H9 (cell line): Measurements from ENCODE around the gene DPP6. TPM values are rescaled to one million over a fixed set of nuclear protein-coding genes. Genes with fewer than 3 reads are reported as not detected.

Experiments
- DNase-seq: peaks from one replicate; pipeline ENCODE4 v3.0.0-alpha.2; 2017
- H2AFZ ChIP-seq: one replicate; pipeline ENCODE4 v1.6.1; 2013; ENCODE audit warnings: mild to moderate bottlenecking, low read length, control low read depth, moderate library complexity
- H2AK5ac ChIP-seq: 2 replicates; pipeline ENCODE4 v1.6.1; 2013; ENCODE audit warnings: low read length, control low read depth, mixed read lengths; ENCODE audit not compliant: insufficient read length
- H2BK120ac ChIP-seq: one replicate; pipeline ENCODE4 v1.6.1; 2013; ENCODE audit warnings: low read depth, mild to moderate bottlenecking, low read length, control low read depth, inconsistent platforms; ENCODE audit not compliant: poor library complexity, severe bottlenecking
- H2BK12ac ChIP-seq: 2 replicates; pipeline ENCODE4 v1.6.1; 2013; ENCODE audit warnings: low read length, control low read depth, mixed read lengths, low read depth; ENCODE audit not compliant: insufficient read length
- H2BK15ac ChIP-seq: 2 replicates; pipeline ENCODE4 v1.6.1; 2013; ENCODE audit warnings: low read depth, low read length, control low read depth
- H2BK20ac ChIP-seq: one replicate; pipeline ENCODE4 v1.6.1; 2013; ENCODE audit warnings: low read depth, mild to moderate bottlenecking, low read length, control low read depth, inconsistent platforms; ENCODE audit not compliant: poor library complexity, severe bottlenecking
- H2BK5ac ChIP-seq: 2 replicates; pipeline ENCODE4 v1.6.1; 2013; ENCODE audit warnings: low read length, control low read depth, mixed read lengths; ENCODE audit not compliant: insufficient read length
- H3K14ac ChIP-seq: 2 replicates; pipeline ENCODE4 v1.6.1; 2013; ENCODE audit warnings: low read length, control low read depth; ENCODE audit not compliant: insufficient read depth
- H3K18ac ChIP-seq: 2 replicates; pipeline ENCODE4 v1.6.1; 2013; ENCODE audit warnings: low read depth, mild to moderate bottlenecking, mixed read lengths, low read length, control low read depth; ENCODE audit not compliant: insufficient read length
- H3K23ac ChIP-seq: 2 replicates; pipeline ENCODE4 v1.6.1; 2013; ENCODE audit warnings: low read length, control low read depth, mixed read lengths, low read depth; ENCODE audit not compliant: insufficient read length
- H3K23me2 ChIP-seq: 2 replicates; pipeline ENCODE4 v1.6.1; 2013; ENCODE audit warnings: low read depth, mild to moderate bottlenecking, mixed read lengths, low read length, control low read depth; ENCODE audit not compliant: insufficient read length, poor library complexity, severe bottlenecking
- H3K27ac ChIP-seq: 2 replicates; pipeline ENCODE4 v1.5.1; 2013; ENCODE audit warnings: low read length, control low read depth, mixed read lengths, low read depth; ENCODE audit not compliant: insufficient read length
- H3K27me3 ChIP-seq: 2 replicates; pipeline ENCODE4 v1.6.1; 2013; ENCODE audit warnings: low read length, control low read depth, inconsistent platforms; ENCODE audit not compliant: insufficient read depth
- H3K4ac ChIP-seq: 2 replicates; pipeline ENCODE4 v1.6.1; 2013; ENCODE audit warnings: low read depth, mild to moderate bottlenecking, control low read depth, inconsistent platforms, low read length, moderate library complexity
- H3K4me1 ChIP-seq: 2 replicates; pipeline ENCODE4 v1.6.1; 2013; ENCODE audit warnings: low read length, control low read depth, inconsistent platforms; ENCODE audit not compliant: insufficient read depth
- H3K4me2 ChIP-seq: 2 replicates; pipeline ENCODE4 v1.6.1; 2013; ENCODE audit warnings: low read length, control low read depth, mixed read lengths; ENCODE audit not compliant: insufficient read length, insufficient read depth
- H3K56ac ChIP-seq: 2 replicates; pipeline ENCODE4 v1.6.1; 2013; ENCODE audit warnings: low read depth, mild to moderate bottlenecking, mixed read lengths, low read length, control low read depth; ENCODE audit not compliant: insufficient read length
- H3K79me1 ChIP-seq: 2 replicates; pipeline ENCODE4 v1.6.1; 2013; ENCODE audit warnings: low read depth, mild to moderate bottlenecking, moderate library complexity, low read length, control low read depth, inconsistent platforms; ENCODE audit not compliant: insufficient read depth, poor library complexity, severe bottlenecking
- H3K79me2 ChIP-seq: 2 replicates; pipeline ENCODE4 v1.6.1; 2013; ENCODE audit warnings: low read length, control low read depth, inconsistent platforms; ENCODE audit not compliant: insufficient read depth
- H3K9ac ChIP-seq: 2 replicates; pipeline ENCODE4 v1.6.1; 2013; ENCODE audit warnings: low read length, control low read depth, mixed read lengths; ENCODE audit not compliant: insufficient read length; ENCODE audit errors: extremely low read depth
- H3K9me3 ChIP-seq: one replicate; pipeline ENCODE4 v1.6.1; 2013; ENCODE audit warnings: low read depth, low read length, inconsistent platforms; ENCODE audit not compliant: control insufficient read depth
- H3T11ph ChIP-seq: one replicate; pipeline ENCODE4 v1.6.1; 2013; ENCODE audit warnings: mild to moderate bottlenecking, low read length, control low read depth, inconsistent platforms
- H4K20me1 ChIP-seq: one replicate; pipeline ENCODE4 v1.6.1; 2013; ENCODE audit not compliant: control insufficient read depth, insufficient read length, insufficient read depth
- H4K5ac ChIP-seq: 2 replicates; pipeline ENCODE4 v1.6.1; 2013; ENCODE audit warnings: low read depth, mild to moderate bottlenecking, mixed read lengths, low read length, control low read depth; ENCODE audit not compliant: insufficient read length
- H4K8ac ChIP-seq: replicated peaks from 2 replicates; pipeline ENCODE4 v1.6.1; 2013; ENCODE audit warnings: low read length, control low read depth, mixed read lengths, low read depth; ENCODE audit not compliant: insufficient read length
- H4K91ac ChIP-seq: 2 replicates; pipeline ENCODE4 v1.6.1; 2013; ENCODE audit warnings: low read depth, mild to moderate bottlenecking, moderate library complexity, mixed read lengths, low read length, control low read depth; ENCODE audit not compliant: insufficient read length
- H3K27ac Mint-ChIP-seq, 3 experiments: 2 replicates in 2 of 3; 3 replicates in 1 of 3; pipeline ENCODE4 v1.8.0; 2020 to 2021; ENCODE audit warnings: mixed read lengths in 3 of 3, mild to moderate bottlenecking in 1 of 3, moderate library complexity in 1 of 3
- H3K27me3 Mint-ChIP-seq: 2 replicates; pipeline ENCODE4 v1.8.0; 2021; ENCODE audit warnings: low read depth, mild to moderate bottlenecking, moderate library complexity, mixed read lengths
- H3K36me3 Mint-ChIP-seq, 3 experiments: 2 replicates in 2 of 3; 3 replicates in 1 of 3; pipeline ENCODE4 v1.8.0; 2020 to 2021; ENCODE audit warnings: low read depth in 3 of 3, mixed read lengths in 3 of 3; ENCODE audit not compliant: insufficient read depth in 1 of 3
- H3K4me1 Mint-ChIP-seq, 2 experiments: 2 replicates each; pipeline ENCODE4 v1.8.0; 2020; ENCODE audit warnings: mixed read lengths in 2 of 2
- H3K4me3 Mint-ChIP-seq, 2 experiments: 2 replicates in 1 of 2; 3 replicates in 1 of 2; pipeline ENCODE4 v1.8.0; 2020 to 2021; ENCODE audit warnings: mild to moderate bottlenecking in 2 of 2, mixed read lengths in 2 of 2, moderate library complexity in 1 of 2
- H3K9me3 Mint-ChIP-seq, 2 experiments: 2 replicates in 1 of 2; 3 replicates in 1 of 2; pipeline ENCODE4 v1.8.0; 2020; ENCODE audit warnings: mild to moderate bottlenecking in 2 of 2, mixed read lengths in 2 of 2, moderate library complexity in 1 of 2
- WGBS: extraction: QIAGEN DNeasy Blood & Tissue Kit; methylation state at CpG from one replicate; pipeline ENCODE4 v1.1.7; 2013; ENCODE audit warnings: missing lambda C conversion rate, low lambda C conversion rate, mixed read lengths; ENCODE audit not compliant: insufficient read length; ENCODE audit errors: extremely low coverage; 5-methylcytosine and 5-hydroxymethylcytosine counted together
- total RNA-seq: library from RNA; stranded (reverse); gene quantifications from 2 replicates; pipeline ENCODE4 v1.2.1, GENCODE V29; 2021
- TF ChIP-seq, protein P1 (sequence below): fragments of 200-600 bp; sonication (generic); conservative IDR thresholded peaks from 3 replicates; pipeline ENCODE4 v1.8.0; 2021; ENCODE audit warnings: antibody characterized with exemption, mild to moderate bottlenecking

Gene DPP6
- total RNA-seq, 1 experiment from 2014 or later, result 4.5 TPM

DNA sequence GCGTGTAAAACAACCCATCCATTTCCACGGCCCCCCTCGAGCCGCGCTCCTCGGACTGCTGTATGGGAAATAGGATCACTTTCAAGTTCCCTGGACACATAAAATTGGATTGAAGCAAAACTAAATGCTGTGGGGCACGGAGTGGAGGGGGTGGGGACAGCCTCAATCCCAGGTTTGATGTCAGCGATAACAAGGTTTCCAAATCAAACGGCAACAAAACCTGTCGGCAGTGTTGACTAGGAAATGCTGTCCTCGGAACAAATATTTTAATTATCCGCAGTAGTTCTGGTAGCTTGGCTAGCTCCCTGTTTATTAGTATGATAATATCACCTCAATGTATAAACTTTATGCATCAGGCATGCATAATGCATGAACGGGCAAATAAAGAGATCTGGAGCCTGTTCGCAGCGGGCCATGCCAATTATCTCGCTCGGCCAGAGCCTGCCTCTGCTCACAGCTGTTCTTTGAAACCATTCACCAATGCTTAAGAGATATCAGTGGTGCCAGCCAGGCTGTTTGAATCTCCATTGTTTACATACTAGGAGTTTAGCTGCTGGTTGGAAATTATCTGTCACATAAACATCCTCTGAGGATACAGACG, 789.6 kb downstream of the DPP6 start:
- no peak overlapping the region for H2BK15ac ChIP-seq
- H3K27me3 Mint-ChIP-seq, result peaks cover 2% of the 10 kb centered on the region; the same call in 1 of the 2 replicates
- peaks cover 4% of the 10 kb centered on the region for H4K20me1 ChIP-seq
- no peaks in the 10 kb centered on the region for H3K27me3 ChIP-seq
- TF ChIP-seq, protein P1, sequence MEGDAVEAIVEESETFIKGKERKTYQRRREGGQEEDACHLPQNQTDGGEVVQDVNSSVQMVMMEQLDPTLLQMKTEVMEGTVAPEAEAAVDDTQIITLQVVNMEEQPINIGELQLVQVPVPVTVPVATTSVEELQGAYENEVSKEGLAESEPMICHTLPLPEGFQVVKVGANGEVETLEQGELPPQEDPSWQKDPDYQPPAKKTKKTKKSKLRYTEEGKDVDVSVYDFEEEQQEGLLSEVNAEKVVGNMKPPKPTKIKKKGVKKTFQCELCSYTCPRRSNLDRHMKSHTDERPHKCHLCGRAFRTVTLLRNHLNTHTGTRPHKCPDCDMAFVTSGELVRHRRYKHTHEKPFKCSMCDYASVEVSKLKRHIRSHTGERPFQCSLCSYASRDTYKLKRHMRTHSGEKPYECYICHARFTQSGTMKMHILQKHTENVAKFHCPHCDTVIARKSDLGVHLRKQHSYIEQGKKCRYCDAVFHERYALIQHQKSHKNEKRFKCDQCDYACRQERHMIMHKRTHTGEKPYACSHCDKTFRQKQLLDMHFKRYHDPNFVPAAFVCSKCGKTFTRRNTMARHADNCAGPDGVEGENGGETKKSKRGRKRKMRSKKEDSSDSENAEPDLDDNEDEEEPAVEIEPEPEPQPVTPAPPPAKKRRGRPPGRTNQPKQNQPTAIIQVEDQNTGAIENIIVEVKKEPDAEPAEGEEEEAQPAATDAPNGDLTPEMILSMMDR, result no peak
- no peak overlapping the region for H4K8ac ChIP-seq
- WGBS, result no CpG with 5 or more reads among the region's 18 CpGs
- H4K91ac ChIP-seq, result no peak overlapping the region
- no peak overlapping the region for H2BK20ac ChIP-seq
- no peaks in the 10 kb centered on the region for H3K4me1 ChIP-seq
- H2BK12ac ChIP-seq, result no peak overlapping the region
- no peak overlapping the region for H2BK120ac ChIP-seq
- no peaks in the 10 kb centered on the region; a peak in 2 of 5 replicates for H3K9me3 Mint-ChIP-seq
- H3K23ac ChIP-seq, result no peak overlapping the region
- no peaks in the 10 kb centered on the region for H3K36me3 Mint-ChIP-seq
- H3K23me2 ChIP-seq, result no peaks in the 10 kb centered on the region
- no peak overlapping the region for H2AFZ ChIP-seq
- H3K4me3 Mint-ChIP-seq, result no peak overlapping the region
- no peak overlapping the region for H3K4ac ChIP-seq
- H3K79me1 ChIP-seq, result no peaks in the 10 kb centered on the region
- H3K14ac ChIP-seq, result no peak overlapping the region
- no peak overlapping the region for H3K27ac Mint-ChIP-seq
- H3K79me2 ChIP-seq, result no peaks in the 10 kb centered on the region
- H2AK5ac ChIP-seq, result no peak overlapping the region
- no peak overlapping the region for H3T11ph ChIP-seq
- DNase-seq, result no peak
- no peak overlapping the region for H3K18ac ChIP-seq
- H3K9me3 ChIP-seq, result no peaks in the 10 kb centered on the region
- no peak overlapping the region for H4K5ac ChIP-seq
- H3K4me2 ChIP-seq, result no peak overlapping the region
- no peak overlapping the region for H2BK5ac ChIP-seq
- H3K4me1 Mint-ChIP-seq, result peaks cover 0 to 3% of the 10 kb centered on the region in 2 experiments; a peak in 1 of 4 replicates
- H3K9ac ChIP-seq, result no peak overlapping the region
- no peak overlapping the region for H3K56ac ChIP-seq
- H3K27ac ChIP-seq, result no peak overlapping the region
